Stimulated activated CD8-positive, alpha-beta memory T cell treated with anti-CD3 and anti-CD28 coated beads, Interleukin-12 subunit alpha, Interleukin-12 subunit beta, amount 100 ng/mL, for 4 hours (primary cell): ENCODE measurements around the gene SND1.

Source experiments
- DNase-seq: peaks from one replicate; pipeline ENCODE4 v3.0.0-alpha.2; 2020; ENCODE audit warnings: low read depth

Gene SND1

DNA sequence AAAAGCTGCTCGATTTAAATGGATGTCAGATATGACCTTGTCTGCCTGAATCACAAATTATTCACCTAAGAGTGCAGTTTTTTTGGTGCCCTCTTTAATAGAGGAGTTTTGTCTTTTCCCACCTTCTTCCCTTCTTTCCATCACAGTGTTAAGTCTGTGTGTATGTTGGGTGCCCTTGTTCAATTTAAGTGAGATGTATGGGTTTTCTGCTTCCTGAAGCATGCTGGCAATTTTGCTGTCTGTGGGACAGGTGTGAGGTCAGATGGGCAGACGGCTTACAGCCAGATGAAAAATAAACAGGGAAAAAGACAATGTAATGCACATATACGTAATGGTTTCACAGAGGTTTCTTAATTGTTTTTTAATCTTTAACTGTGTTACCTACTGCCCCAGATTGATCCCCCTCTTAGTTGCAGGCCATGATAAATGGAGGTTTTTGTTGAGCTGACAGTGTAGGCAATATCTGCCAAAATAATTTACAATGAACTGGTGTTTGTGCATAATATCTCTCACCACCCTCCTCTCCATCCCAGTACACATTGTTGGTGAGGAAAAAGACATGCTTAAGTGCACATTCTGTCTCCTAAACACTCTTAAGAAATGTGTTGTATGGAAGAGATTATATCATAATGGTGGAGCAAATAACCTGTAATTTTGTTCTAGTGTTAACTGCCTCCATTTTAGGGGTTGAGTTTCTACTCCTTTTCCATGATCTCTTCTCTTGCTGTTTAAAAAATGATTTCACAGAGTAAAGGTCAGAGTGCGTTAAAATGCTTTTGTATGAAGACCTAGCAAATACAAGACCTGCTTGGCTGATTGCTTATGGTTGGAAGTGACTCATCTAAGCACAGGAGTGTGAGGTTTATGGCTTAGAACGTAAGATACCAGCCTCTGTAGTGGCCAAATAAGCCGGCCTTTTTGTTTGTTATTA, 255.4 kb downstream of the SND1 start:
- no peak for DNase-seq

DNA sequence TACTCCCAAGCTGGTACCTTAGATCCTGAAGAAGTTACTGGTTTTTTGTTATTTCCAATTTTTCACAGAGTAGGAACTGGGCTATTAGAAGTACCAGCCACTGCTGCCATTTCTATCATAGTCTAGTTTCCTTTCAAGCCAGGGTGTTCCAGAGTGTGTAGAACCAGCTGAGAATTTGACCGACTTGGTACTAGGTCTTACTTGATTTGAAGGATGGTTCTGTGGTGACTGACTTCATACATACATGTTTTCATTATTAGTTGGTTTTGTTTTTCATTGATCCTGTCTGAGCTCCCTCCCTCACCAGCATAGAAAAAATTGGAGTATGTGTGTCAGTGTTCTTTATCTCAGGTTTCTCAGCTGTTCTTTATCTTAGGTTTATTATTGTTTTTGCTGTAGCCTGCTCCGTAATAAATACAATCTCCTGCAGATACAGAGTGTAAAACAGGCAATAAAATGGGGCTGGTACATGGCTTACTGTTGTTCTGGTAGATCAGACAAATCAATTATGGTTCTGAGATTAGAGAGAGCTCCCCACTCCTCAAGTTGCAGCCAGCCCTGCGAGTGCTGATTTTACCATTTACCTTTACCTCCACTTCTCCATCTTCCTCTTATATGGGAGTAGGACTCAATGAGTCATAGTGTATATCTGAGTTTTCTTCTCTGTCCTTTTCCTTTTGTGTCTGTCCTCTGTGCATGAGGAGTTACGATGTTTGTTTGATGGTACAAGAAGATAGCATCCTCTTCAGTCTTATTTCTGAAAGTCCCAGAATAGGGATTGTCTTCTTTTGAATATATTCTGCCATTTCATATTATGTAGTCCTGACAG, 256.6 kb downstream of the SND1 start:
- DNase-seq: no peak

GRCh38 chr7:127909424-127910152, 257.6 kb downstream of the SND1 start:
- no peak for DNase-seq

GRCh38 chr7:127910670-127911069, 258.7 kb downstream of the SND1 start:
- DNase-seq: no peak

- no peak for DNase-seq
Observed at GRCh38 chr7:127911968-127912511, 260.0 kb downstream of the SND1 start.

DNA sequence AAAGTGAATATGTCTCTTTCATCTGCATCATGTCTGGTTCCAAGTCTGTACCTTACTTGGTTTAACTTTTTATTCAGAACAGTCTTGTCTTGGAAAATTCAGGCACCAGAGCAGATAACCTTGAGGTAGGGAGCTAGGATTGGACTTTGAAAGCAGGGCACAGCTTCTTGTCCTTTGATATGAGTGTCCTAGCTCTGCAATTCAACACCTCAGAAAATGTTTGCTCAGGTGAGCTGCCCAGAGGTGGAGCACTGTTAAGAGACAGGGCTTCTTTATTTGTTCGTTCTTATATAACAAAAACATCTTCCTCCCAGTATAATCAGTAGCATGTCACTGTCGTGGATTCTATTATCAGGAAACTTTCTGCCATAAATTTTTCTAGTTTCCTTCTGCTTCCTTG, 260.9 kb downstream of the SND1 start:
- DNase-seq: no peak

DNA sequence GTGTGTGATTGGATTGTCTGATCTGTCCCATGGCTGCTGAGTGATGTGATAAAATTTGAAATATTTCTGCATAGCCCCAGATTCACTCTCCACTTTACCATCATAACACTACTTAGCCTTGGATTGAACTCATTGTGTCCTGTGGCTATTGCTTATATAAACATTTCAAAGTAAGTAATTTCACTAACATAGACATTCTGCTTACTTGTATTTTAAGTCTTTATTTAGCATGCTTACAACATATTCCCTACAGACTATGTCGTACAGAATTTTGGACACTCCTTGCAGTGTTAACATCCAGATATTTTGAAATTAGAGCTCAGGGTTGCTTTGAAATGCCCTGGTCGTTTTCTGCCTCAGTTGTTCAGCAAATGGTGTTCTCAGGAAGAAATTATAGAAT, 261.7 kb downstream of the SND1 start:
- no peak for DNase-seq

- no peak for DNase-seq
Observed at GRCh38 chr7:127914693-127915092, 262.7 kb downstream of the SND1 start.

DNA sequence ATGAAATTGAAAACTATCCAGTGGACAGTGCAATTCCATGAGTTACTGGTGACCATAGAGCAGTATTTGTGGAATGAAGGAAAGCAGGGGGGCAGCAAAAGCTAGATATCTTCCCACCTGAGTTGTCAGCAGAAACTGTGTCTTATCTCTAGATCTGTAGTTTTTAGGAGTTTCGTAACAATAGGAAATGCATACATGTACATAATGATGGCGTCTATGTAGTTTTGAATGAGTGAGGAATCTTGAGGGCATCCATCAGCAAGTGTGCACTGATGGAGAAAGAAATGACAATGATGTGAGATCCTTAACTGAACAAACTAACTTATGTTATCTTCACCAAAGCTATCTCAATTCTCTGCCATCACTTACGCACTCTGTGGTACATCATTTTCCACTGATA, 264.7 kb downstream of the SND1 start:
- DNase-seq: no peak

DNA sequence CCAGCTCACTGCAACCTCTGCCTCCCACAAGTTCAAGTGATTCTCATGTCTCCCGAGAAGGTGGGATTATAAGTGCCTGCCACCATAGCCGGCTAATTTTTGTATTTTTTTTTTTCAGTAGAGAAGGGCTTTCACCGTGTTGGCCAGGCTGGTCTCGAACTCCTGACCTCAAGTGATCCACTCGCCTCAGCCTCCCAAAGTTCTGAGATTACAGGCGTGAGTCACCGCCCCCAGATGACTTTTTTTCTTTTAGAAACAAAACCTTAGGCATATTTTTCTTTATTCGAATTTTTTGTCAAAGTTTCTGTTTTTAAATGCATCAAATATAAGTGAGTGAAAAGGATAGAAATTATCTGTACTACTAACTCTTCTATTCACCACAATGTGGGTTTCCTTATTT, 266.1 kb downstream of the SND1 start:
- DNase-seq: no peak

DNA sequence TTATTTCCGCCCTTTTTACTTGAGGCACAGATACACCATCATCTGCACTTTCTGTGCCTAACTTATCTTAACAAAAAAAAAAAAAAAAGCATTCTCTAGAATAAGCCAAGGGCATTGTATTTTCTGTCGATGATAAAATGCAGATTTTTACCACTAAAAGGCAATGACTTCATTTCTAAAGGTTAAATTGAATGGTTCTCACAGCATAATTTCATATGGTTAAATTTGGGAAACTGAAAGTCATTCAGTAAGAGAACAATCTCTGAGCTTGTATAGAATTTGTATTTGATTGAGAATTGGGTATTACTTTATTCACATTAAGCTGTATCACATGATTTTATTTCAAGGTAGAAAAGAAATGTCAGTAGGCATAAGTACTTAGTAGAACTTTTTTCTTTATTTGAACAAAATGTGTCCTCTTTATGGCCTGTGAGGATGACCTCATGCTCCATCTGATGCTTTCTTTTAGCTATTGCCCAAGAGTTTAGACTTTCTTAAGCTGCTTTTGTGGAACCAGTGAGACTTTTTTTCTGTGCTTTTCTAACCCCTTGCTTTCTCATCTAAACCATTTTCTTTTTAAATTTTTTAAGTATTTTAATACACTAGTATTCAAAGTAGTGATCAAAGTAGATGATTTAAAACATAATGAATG, 268.9 kb downstream of the SND1 start:
- DNase-seq: no peak

DNA sequence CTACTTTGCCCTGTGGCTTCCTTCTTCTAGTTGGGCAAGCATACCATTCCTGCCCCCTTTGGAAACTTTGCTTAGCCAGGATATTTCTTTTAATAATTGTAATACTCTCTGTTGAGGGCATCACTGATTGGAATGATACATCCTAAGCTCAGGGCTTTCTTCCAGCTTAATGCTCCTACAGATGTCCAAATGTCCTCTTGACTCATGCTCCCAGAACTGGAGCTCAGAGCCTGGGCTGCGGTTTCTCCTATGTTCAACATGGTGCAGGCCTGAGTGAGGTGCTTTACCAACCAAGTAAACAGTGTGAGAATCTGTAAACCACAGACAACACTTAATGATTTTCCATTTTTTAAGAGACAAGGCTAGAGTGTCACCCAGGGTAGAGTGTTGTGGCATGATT, 270.7 kb downstream of the SND1 start:
- DNase-seq: no peak

DNA sequence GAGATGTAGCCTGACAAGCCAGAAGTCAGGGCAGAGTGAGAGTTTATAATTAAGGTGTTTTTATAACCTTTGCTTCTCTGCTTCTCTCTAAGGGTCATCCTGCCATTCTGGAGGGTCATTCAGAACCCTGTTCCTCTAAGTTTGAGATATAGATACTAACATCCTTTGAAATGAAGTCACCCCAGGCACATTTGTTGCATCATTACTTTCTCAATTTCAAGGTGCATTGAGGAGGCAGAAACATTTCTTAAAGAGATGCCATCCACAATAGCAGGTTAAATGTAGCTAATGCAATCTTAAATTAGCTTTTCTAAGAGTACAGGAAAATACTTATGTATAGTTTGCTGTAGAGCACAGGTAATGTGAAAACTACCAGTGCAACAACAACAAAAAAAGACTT, 272.9 kb downstream of the SND1 start:
- DNase-seq: no peak

DNA sequence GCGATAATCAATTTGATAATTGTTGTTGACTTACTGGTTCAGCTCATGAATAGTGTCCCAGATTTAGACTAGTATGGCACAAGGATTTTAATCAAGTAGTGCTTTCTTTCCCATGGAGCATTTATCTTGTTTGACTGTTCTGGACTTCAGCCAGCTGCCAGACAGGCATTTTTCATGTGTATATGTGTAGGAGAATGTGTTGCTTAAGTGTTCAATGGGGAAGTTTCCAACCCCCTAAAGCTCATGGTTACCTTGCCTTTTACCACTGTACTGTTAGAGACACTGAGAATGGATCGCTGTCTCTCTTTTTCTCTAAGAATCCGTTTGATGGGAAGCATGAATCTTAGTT, 275.3 kb downstream of the SND1 start:
- DNase-seq: no peak

GRCh38 chr7:127928222-127928621, 276.2 kb downstream of the SND1 start:
- no peak for DNase-seq

GRCh38 chr7:127928852-127929251, 276.9 kb downstream of the SND1 start:
- DNase-seq: no peak

DNA sequence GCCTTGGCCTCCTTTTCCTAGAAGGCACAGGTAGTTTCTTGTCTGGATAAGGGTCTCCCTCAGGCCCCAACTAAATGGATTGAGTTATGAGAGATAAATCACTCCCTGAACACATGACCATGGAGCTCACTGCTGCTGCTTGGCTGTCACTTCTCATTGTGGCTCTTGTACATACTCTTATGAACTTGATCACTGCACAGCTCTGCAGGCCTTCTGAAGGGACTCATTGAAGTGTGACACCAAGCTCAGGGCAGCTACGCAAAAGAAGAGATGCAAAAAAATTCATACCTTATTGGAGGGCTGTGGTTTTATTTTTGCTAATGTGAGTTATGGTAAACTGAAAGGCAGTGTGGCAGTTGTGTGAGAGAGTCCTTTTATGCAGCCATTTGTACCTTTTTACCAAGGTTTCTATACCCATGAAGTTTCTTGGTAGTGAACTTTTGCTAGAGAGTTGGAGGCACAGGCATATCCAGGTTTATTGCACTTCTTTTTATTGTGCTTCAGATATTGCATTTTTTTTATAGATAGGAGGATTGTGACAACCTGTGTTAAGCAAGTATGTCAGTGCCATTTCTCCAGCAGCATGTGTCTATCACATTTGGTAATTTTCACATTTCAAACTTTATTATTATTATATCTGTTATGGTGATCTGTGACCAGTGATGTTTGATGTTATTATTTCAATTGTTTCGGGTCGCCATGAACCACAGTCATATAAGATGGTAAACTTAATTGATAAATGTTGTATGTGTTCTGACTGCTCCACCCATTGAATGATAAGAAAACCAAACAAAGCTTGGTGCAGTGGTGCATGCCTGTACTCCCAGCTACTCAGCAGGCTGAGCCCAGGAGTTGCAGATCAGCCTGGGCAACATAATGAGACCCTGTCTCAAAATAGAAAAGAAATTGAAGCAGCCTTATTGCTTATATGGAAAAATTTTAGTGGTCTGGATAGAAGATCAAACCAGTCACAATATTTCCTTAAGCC, 278.6 kb downstream of the SND1 start:
- DNase-seq: no peak

DNA sequence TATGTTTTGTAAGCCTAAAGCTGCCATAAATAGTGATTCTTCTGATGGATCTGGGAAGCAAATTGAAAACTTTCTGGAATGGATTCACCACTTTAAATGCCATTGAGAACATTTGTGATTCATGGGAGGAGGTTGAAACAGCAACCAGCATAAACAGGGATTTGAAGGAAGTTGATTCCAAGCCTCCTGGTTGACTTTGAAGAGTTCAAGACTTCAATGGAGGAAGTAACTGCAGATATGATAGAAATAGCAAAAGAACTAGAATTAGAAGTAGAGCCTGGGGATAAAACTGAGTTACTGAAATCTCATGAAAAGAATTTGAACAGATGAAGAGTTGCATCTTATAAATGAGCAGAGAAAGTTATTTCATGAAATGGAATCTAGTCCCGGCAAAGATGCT, 280.1 kb downstream of the SND1 start:
- DNase-seq: no peak

DNA sequence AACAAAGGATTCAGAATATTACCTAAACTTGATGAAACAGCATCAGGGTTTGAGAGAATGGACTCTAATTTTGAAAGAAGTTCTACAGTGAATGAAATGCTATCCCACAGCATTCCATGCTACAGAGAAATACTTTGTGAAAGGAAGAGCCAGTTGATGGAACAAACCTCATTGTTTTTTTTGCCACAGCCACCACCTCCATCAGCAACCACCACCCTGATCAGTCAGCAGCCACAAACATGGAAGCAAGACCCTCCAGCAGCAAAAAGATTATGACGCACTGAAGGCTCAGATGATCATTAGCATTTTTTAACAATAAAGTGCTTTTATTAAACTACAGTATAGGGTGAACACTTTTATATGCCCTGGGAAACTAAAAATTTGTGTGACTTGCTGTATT, 280.5 kb downstream of the SND1 start:
- DNase-seq: no peak

DNA sequence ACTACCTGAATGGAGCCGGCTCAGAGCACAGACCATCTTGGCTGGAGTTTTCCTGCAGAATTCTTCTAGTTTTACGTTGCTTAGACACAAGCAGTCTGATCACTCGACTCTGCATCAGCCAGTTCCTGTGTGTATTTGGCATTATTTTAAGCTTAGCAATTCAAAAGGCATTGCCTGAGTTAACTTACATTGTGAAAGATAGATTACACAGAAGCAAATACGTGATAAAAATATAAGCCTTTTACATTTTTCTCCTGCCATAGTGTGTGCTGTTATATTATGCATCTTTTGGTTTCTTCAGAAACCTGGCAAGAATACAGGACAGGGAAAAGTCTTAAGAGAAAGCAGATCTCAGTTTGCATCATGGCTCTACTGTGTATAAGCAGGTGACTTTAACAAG, 281.2 kb downstream of the SND1 start:
- no peak for DNase-seq

DNA sequence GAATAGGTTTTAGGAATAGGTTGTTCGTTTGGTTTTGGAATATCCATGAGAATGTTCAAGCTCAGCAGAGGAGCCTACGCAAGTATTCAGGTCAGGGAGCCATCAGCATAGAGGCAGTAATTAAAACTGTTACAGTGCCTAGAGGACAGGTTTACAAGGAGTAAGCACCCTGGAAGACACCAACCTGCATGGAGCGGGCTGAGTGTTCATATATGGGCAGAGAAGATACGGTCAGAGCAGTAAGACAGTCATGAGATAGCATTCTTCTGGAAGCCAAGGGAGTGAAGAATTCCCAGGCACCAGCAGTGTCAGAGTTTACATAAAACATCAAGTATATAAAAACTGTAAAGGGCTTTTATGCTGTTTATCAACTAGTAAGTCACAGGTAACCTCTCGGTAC, 282.7 kb downstream of the SND1 start:
- DNase-seq: no peak
